H9 (cell line): Measurements from ENCODE around the gene EHF. TPM values are rescaled to one million over a fixed set of nuclear protein-coding genes. Genes with fewer than 3 reads are reported as not detected.

ENCODE experiments used
- DNase-seq: peaks from one replicate; pipeline ENCODE4 v3.0.0-alpha.2; 2017
- H2AFZ ChIP-seq: one replicate; pipeline ENCODE4 v1.6.1; 2013; ENCODE audit warnings: mild to moderate bottlenecking, low read length, control low read depth, moderate library complexity
- H2AK5ac ChIP-seq: 2 replicates; pipeline ENCODE4 v1.6.1; 2013; ENCODE audit warnings: low read length, control low read depth, mixed read lengths; ENCODE audit not compliant: insufficient read length
- H2BK120ac ChIP-seq: one replicate; pipeline ENCODE4 v1.6.1; 2013; ENCODE audit warnings: low read depth, mild to moderate bottlenecking, low read length, control low read depth, inconsistent platforms; ENCODE audit not compliant: poor library complexity, severe bottlenecking
- H2BK12ac ChIP-seq: 2 replicates; pipeline ENCODE4 v1.6.1; 2013; ENCODE audit warnings: low read length, control low read depth, mixed read lengths, low read depth; ENCODE audit not compliant: insufficient read length
- H2BK15ac ChIP-seq: 2 replicates; pipeline ENCODE4 v1.6.1; 2013; ENCODE audit warnings: low read depth, low read length, control low read depth
- H2BK20ac ChIP-seq: one replicate; pipeline ENCODE4 v1.6.1; 2013; ENCODE audit warnings: low read depth, mild to moderate bottlenecking, low read length, control low read depth, inconsistent platforms; ENCODE audit not compliant: poor library complexity, severe bottlenecking
- H2BK5ac ChIP-seq: 2 replicates; pipeline ENCODE4 v1.6.1; 2013; ENCODE audit warnings: low read length, control low read depth, mixed read lengths; ENCODE audit not compliant: insufficient read length
- H3K14ac ChIP-seq: 2 replicates; pipeline ENCODE4 v1.6.1; 2013; ENCODE audit warnings: low read length, control low read depth; ENCODE audit not compliant: insufficient read depth
- H3K18ac ChIP-seq: 2 replicates; pipeline ENCODE4 v1.6.1; 2013; ENCODE audit warnings: low read depth, mild to moderate bottlenecking, mixed read lengths, low read length, control low read depth; ENCODE audit not compliant: insufficient read length
- H3K23ac ChIP-seq: 2 replicates; pipeline ENCODE4 v1.6.1; 2013; ENCODE audit warnings: low read length, control low read depth, mixed read lengths, low read depth; ENCODE audit not compliant: insufficient read length
- H3K23me2 ChIP-seq: 2 replicates; pipeline ENCODE4 v1.6.1; 2013; ENCODE audit warnings: low read depth, mild to moderate bottlenecking, mixed read lengths, low read length, control low read depth; ENCODE audit not compliant: insufficient read length, poor library complexity, severe bottlenecking
- H3K27ac ChIP-seq: 2 replicates; pipeline ENCODE4 v1.5.1; 2013; ENCODE audit warnings: low read length, control low read depth, mixed read lengths, low read depth; ENCODE audit not compliant: insufficient read length
- H3K27me3 ChIP-seq: 2 replicates; pipeline ENCODE4 v1.6.1; 2013; ENCODE audit warnings: low read length, control low read depth, inconsistent platforms; ENCODE audit not compliant: insufficient read depth
- H3K4ac ChIP-seq: 2 replicates; pipeline ENCODE4 v1.6.1; 2013; ENCODE audit warnings: low read depth, mild to moderate bottlenecking, control low read depth, inconsistent platforms, low read length, moderate library complexity
- H3K4me1 ChIP-seq: 2 replicates; pipeline ENCODE4 v1.6.1; 2013; ENCODE audit warnings: low read length, control low read depth, inconsistent platforms; ENCODE audit not compliant: insufficient read depth
- H3K4me2 ChIP-seq: 2 replicates; pipeline ENCODE4 v1.6.1; 2013; ENCODE audit warnings: low read length, control low read depth, mixed read lengths; ENCODE audit not compliant: insufficient read length, insufficient read depth
- H3K56ac ChIP-seq: 2 replicates; pipeline ENCODE4 v1.6.1; 2013; ENCODE audit warnings: low read depth, mild to moderate bottlenecking, mixed read lengths, low read length, control low read depth; ENCODE audit not compliant: insufficient read length
- H3K79me1 ChIP-seq: 2 replicates; pipeline ENCODE4 v1.6.1; 2013; ENCODE audit warnings: low read depth, mild to moderate bottlenecking, moderate library complexity, low read length, control low read depth, inconsistent platforms; ENCODE audit not compliant: insufficient read depth, poor library complexity, severe bottlenecking
- H3K79me2 ChIP-seq: 2 replicates; pipeline ENCODE4 v1.6.1; 2013; ENCODE audit warnings: low read length, control low read depth, inconsistent platforms; ENCODE audit not compliant: insufficient read depth
- H3K9ac ChIP-seq: 2 replicates; pipeline ENCODE4 v1.6.1; 2013; ENCODE audit warnings: low read length, control low read depth, mixed read lengths; ENCODE audit not compliant: insufficient read length; ENCODE audit errors: extremely low read depth
- H3K9me3 ChIP-seq: one replicate; pipeline ENCODE4 v1.6.1; 2013; ENCODE audit warnings: low read depth, low read length, inconsistent platforms; ENCODE audit not compliant: control insufficient read depth
- H3T11ph ChIP-seq: one replicate; pipeline ENCODE4 v1.6.1; 2013; ENCODE audit warnings: mild to moderate bottlenecking, low read length, control low read depth, inconsistent platforms
- H4K20me1 ChIP-seq: one replicate; pipeline ENCODE4 v1.6.1; 2013; ENCODE audit not compliant: control insufficient read depth, insufficient read length, insufficient read depth
- H4K5ac ChIP-seq: 2 replicates; pipeline ENCODE4 v1.6.1; 2013; ENCODE audit warnings: low read depth, mild to moderate bottlenecking, mixed read lengths, low read length, control low read depth; ENCODE audit not compliant: insufficient read length
- H4K8ac ChIP-seq: replicated peaks from 2 replicates; pipeline ENCODE4 v1.6.1; 2013; ENCODE audit warnings: low read length, control low read depth, mixed read lengths, low read depth; ENCODE audit not compliant: insufficient read length
- H4K91ac ChIP-seq: 2 replicates; pipeline ENCODE4 v1.6.1; 2013; ENCODE audit warnings: low read depth, mild to moderate bottlenecking, moderate library complexity, mixed read lengths, low read length, control low read depth; ENCODE audit not compliant: insufficient read length
- H3K27ac Mint-ChIP-seq, 3 experiments: 2 replicates in 2 of 3; 3 replicates in 1 of 3; pipeline ENCODE4 v1.8.0; 2020 to 2021; ENCODE audit warnings: mixed read lengths in 3 of 3, mild to moderate bottlenecking in 1 of 3, moderate library complexity in 1 of 3
- H3K27me3 Mint-ChIP-seq: 2 replicates; pipeline ENCODE4 v1.8.0; 2021; ENCODE audit warnings: low read depth, mild to moderate bottlenecking, moderate library complexity, mixed read lengths
- H3K36me3 Mint-ChIP-seq, 3 experiments: 2 replicates in 2 of 3; 3 replicates in 1 of 3; pipeline ENCODE4 v1.8.0; 2020 to 2021; ENCODE audit warnings: low read depth in 3 of 3, mixed read lengths in 3 of 3; ENCODE audit not compliant: insufficient read depth in 1 of 3
- H3K4me1 Mint-ChIP-seq, 2 experiments: 2 replicates each; pipeline ENCODE4 v1.8.0; 2020; ENCODE audit warnings: mixed read lengths in 2 of 2
- H3K4me3 Mint-ChIP-seq, 2 experiments: 2 replicates in 1 of 2; 3 replicates in 1 of 2; pipeline ENCODE4 v1.8.0; 2020 to 2021; ENCODE audit warnings: mild to moderate bottlenecking in 2 of 2, mixed read lengths in 2 of 2, moderate library complexity in 1 of 2
- H3K9me3 Mint-ChIP-seq, 2 experiments: 2 replicates in 1 of 2; 3 replicates in 1 of 2; pipeline ENCODE4 v1.8.0; 2020; ENCODE audit warnings: mild to moderate bottlenecking in 2 of 2, mixed read lengths in 2 of 2, moderate library complexity in 1 of 2
- WGBS: extraction: QIAGEN DNeasy Blood & Tissue Kit; methylation state at CpG from one replicate; pipeline ENCODE4 v1.1.7; 2013; ENCODE audit warnings: missing lambda C conversion rate, low lambda C conversion rate, mixed read lengths; ENCODE audit not compliant: insufficient read length; ENCODE audit errors: extremely low coverage; 5-methylcytosine and 5-hydroxymethylcytosine counted together
- total RNA-seq: library from RNA; stranded (reverse); gene quantifications from 2 replicates; pipeline ENCODE4 v1.2.1, GENCODE V29; 2021
- TF ChIP-seq, protein P1 (sequence below): fragments of 200-600 bp; sonication (generic); conservative IDR thresholded peaks from 3 replicates; pipeline ENCODE4 v1.8.0; 2021; ENCODE audit warnings: antibody characterized with exemption, mild to moderate bottlenecking

EHF gene
- total RNA-seq, 1 experiment from 2014 or later = not detected

- no peak overlapping the region for H4K8ac ChIP-seq
- no peak overlapping the region for H2BK15ac ChIP-seq
- H2AK5ac ChIP-seq = no peak overlapping the region
- Mint-ChIP-seq H3K36me3 (no peaks in the 10 kb centered on the region), H3K27ac (no peak overlapping the region), H3K27me3 (no peaks in the 10 kb centered on the region), H3K9me3 (no peaks in the 10 kb centered on the region), H3K4me1 (peaks cover 29 to 32% of the 10 kb centered on the region in 2 experiments), H3K4me3 (no peak overlapping the region)
- no peak overlapping the region for H2AFZ ChIP-seq
- H3K27ac ChIP-seq = no peak overlapping the region
- H2BK5ac ChIP-seq = no peak overlapping the region
- no peak overlapping the region for H3K14ac ChIP-seq
- no peaks in the 10 kb centered on the region for H3K79me1 ChIP-seq
- TF ChIP-seq, protein P1, sequence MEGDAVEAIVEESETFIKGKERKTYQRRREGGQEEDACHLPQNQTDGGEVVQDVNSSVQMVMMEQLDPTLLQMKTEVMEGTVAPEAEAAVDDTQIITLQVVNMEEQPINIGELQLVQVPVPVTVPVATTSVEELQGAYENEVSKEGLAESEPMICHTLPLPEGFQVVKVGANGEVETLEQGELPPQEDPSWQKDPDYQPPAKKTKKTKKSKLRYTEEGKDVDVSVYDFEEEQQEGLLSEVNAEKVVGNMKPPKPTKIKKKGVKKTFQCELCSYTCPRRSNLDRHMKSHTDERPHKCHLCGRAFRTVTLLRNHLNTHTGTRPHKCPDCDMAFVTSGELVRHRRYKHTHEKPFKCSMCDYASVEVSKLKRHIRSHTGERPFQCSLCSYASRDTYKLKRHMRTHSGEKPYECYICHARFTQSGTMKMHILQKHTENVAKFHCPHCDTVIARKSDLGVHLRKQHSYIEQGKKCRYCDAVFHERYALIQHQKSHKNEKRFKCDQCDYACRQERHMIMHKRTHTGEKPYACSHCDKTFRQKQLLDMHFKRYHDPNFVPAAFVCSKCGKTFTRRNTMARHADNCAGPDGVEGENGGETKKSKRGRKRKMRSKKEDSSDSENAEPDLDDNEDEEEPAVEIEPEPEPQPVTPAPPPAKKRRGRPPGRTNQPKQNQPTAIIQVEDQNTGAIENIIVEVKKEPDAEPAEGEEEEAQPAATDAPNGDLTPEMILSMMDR = no peak
- H3K79me2 ChIP-seq = no peaks in the 10 kb centered on the region
- H3K4ac ChIP-seq = no peak overlapping the region
- H2BK12ac ChIP-seq = no peak overlapping the region
- no CpG with 5 or more reads among the region's 1 CpG for whole genome bisulfite sequencing
- no peaks in the 10 kb centered on the region for H3K27me3 ChIP-seq
- H3K18ac ChIP-seq = no peak overlapping the region
- no peak overlapping the region for H2BK120ac ChIP-seq
- no peak overlapping the region for H3T11ph ChIP-seq
- no peak overlapping the region for H3K56ac ChIP-seq
- no peaks in the 10 kb centered on the region for H4K20me1 ChIP-seq
- H2BK20ac ChIP-seq = no peak overlapping the region
- H3K4me2 ChIP-seq = no peak overlapping the region
- DNase-seq = no peak
- no peak overlapping the region for H4K91ac ChIP-seq
- no peaks in the 10 kb centered on the region for H3K23me2 ChIP-seq
- H3K4me1 ChIP-seq = peaks cover 4% of the 10 kb centered on the region; the same call in 1 of the 2 replicates
- H3K9ac ChIP-seq = no peak overlapping the region
- H3K9me3 ChIP-seq = no peaks in the 10 kb centered on the region
- H3K23ac ChIP-seq = no peak overlapping the region
- H4K5ac ChIP-seq = no peak overlapping the region
These were observed 59.3 kb downstream of the EHF start for GRCh38 chr11:34680206-34680605.
